HCT116 (cell line): ENCODE results near the gene CDH23. TPM values are rescaled to one million over a fixed set of nuclear protein-coding genes. Genes with fewer than 3 reads are reported as not detected.

ENCODE experiments used
- ATAC-seq: fragments of 200-7000 bp; cut with Tn5 transposase; 2 replicates; pipeline ENCODE4 v1.9.1; 2020; ENCODE audit warnings: mild to moderate bottlenecking, moderate library complexity
- BruUV-seq: library from RNA; stranded (reverse); fragments of 400-500 nt; replicated peaks from 2 replicates; lab custom pipeline; 2021; lab: Mats Ljungman, UMichigan
- CTCF ChIA-PET: fragments of 300-600 bp; sonication (Branson Sonifier 250); formaldehyde crosslinking; loops from one replicate; lab custom pipeline; 2021; ENCODE audit warnings: antibody characterized with exemption; lab: Charles Lee
- POLR2A ChIA-PET: fragments of 300-600, 350-600 bp; sonication (Branson Sonifier 250); formaldehyde crosslinking; loops from one replicate; lab custom pipeline; 2021; ENCODE audit warnings: antibody characterized with exemption; lab: Charles Lee
- RAD21 ChIA-PET, 2 experiments: fragments of 300-600 bp; sonication (Branson Sonifier 250); formaldehyde crosslinking; loops; one replicate each; lab custom pipeline; 2023; ENCODE audit warnings: low total read pairs in 2 of 2; ENCODE audit not compliant: uncharacterized antibody in 2 of 2, unreplicated experiment in 2 of 2, low non-redundant PET in 1 of 2; lab: Charles Lee
- DNase-seq: peaks from one replicate; pipeline ENCODE4 v3.0.0-alpha.2; 2010; ENCODE audit warnings: low read depth, low spot score
- H2AFZ ChIP-seq: fragments of 200-600 bp; shearing (Covaris generic), sonication (generic); 2 replicates; pipeline ENCODE4 v1.6.1; 2017; ENCODE audit warnings: low read depth, mixed run types, mixed read lengths, antibody characterized with exemption, low read length; ENCODE audit not compliant: poor library complexity, severe bottlenecking
- H3K27ac ChIP-seq: 2 replicates; pipeline ENCODE4 v1.5.1; 2012; ENCODE audit warnings: low read depth, low read length
- H3K27me3 ChIP-seq: fragments of 200-600 bp; sonication (generic); 2 replicates; pipeline ENCODE4 v1.6.1; 2016; ENCODE audit warnings: mixed run types, low read length, mixed read lengths; ENCODE audit not compliant: insufficient read depth
- H3K36me3 ChIP-seq, 2 experiments: fragments of 200-500 bp in 1 of 2; fragments of 200-600 bp in 1 of 2; sonication (Bioruptor generic) in 1 of 2; sonication (generic) in 1 of 2; 2 replicates each; pipeline versions ENCODE4 v1.5.1 to v1.6.1; 2014 to 2016; ENCODE audit warnings: low read length in 2 of 2, inconsistent platforms in 1 of 2, mixed read lengths in 1 of 2, mixed run types in 1 of 2; ENCODE audit not compliant: insufficient read depth in 2 of 2, control insufficient read depth in 1 of 2
- H3K4me1 ChIP-seq, 2 experiments: fragments of 200-600 bp in 1 of 2; sonication (generic) in 1 of 2; 2 replicates each; pipeline versions ENCODE4 v1.5.1 to v1.6.1; 2012 to 2017; ENCODE audit warnings: low read length in 2 of 2, inconsistent platforms in 1 of 2, mild to moderate bottlenecking in 1 of 2, mixed read lengths in 1 of 2, mixed run types in 1 of 2, moderate library complexity in 1 of 2; ENCODE audit not compliant: insufficient read depth in 2 of 2, control insufficient read depth in 1 of 2
- H3K4me2 ChIP-seq: fragments of 200-600 bp; sonication (generic); 2 replicates; pipeline ENCODE4 v1.6.1; 2017; ENCODE audit warnings: mixed run types, low read length, mixed read lengths
- H3K4me3 ChIP-seq, 2 experiments: fragments of 200-600 bp in 1 of 2; sonication (generic) in 1 of 2; replicated peaks in 1 of 2; 2 replicates each; pipeline ENCODE4 v1.5.1; 2011 to 2016; ENCODE audit warnings: low read length in 2 of 2, control low read depth in 1 of 2, low read depth in 1 of 2, mild to moderate bottlenecking in 1 of 2, mixed read lengths in 1 of 2, mixed run types in 1 of 2
- H3K79me2 ChIP-seq: fragments of 200-600 bp; sonication (generic); 2 replicates; pipeline ENCODE4 v1.6.1; 2017; ENCODE audit warnings: mild to moderate bottlenecking, mixed run types, low read length, moderate library complexity, mixed read lengths; ENCODE audit not compliant: insufficient read depth
- H3K9ac ChIP-seq: fragments of 200-600 bp; sonication (generic); 2 replicates; pipeline ENCODE4 v1.6.1; 2016; ENCODE audit warnings: low read length, mixed read lengths
- H3K9me2 ChIP-seq: fragments of 200-600 bp; sonication (generic), shearing (Covaris generic); 2 replicates; pipeline ENCODE4 v1.6.1; 2017; ENCODE audit warnings: mixed run types, mild to moderate bottlenecking, moderate library complexity; ENCODE audit not compliant: insufficient read depth
- H3K9me3 ChIP-seq, 2 experiments: fragments of 200-500 bp in 1 of 2; fragments of 200-600 bp in 1 of 2; sonication (Bioruptor generic) in 1 of 2; sonication (generic) in 1 of 2; 2 replicates each; pipeline ENCODE4 v1.6.1; 2014 to 2017; ENCODE audit warnings: low read length in 2 of 2, mixed read lengths in 2 of 2, inconsistent platforms in 1 of 2, low read depth in 1 of 2, mild to moderate bottlenecking in 1 of 2, mixed run types in 1 of 2, moderate library complexity in 1 of 2; ENCODE audit not compliant: control insufficient read depth in 1 of 2, insufficient read depth in 1 of 2
- H4K20me1 ChIP-seq: fragments of 200-600 bp; sonication (generic), shearing (Covaris generic); 2 replicates; pipeline ENCODE4 v1.6.1; 2017; ENCODE audit warnings: mixed run types, mild to moderate bottlenecking, moderate library complexity; ENCODE audit not compliant: insufficient read depth
- ATF3 ChIP-seq: IDR thresholded peaks from 2 replicates; pipeline ENCODE4 v1.6.1; 2012
- CBX3 ChIP-seq: IDR thresholded peaks from 2 replicates; pipeline ENCODE4 v1.6.1; 2012; ENCODE audit warnings: low read depth
- CEBPB ChIP-seq: IDR thresholded peaks from 2 replicates; pipeline ENCODE4 v1.6.1; 2012; ENCODE audit warnings: low read depth
- ELF1 ChIP-seq: IDR thresholded peaks from 2 replicates; pipeline ENCODE4 v1.6.1; 2012; ENCODE audit warnings: low read depth, borderline replicate concordance
- FOSL1 ChIP-seq: IDR thresholded peaks from 2 replicates; pipeline ENCODE4 v1.6.1; 2012; ENCODE audit warnings: low read depth
- JUND ChIP-seq: IDR thresholded peaks from 2 replicates; pipeline ENCODE4 v1.6.1; 2012
- MAX ChIP-seq: IDR thresholded peaks from 2 replicates; pipeline ENCODE4 v1.6.1; 2012
- POLR2A ChIP-seq: IDR thresholded peaks from 2 replicates; pipeline ENCODE4 v1.7.0; 2011; ENCODE audit warnings: borderline replicate concordance; ENCODE audit not compliant: insufficient read depth, insufficient read length; ENCODE audit errors: extremely low read depth
- POLR2AphosphoS5 ChIP-seq: IDR thresholded peaks from 2 replicates; pipeline ENCODE4 v1.6.1; 2011; ENCODE audit warnings: mild to moderate bottlenecking, low read depth, low read length, moderate library complexity
- RAD21 ChIP-seq: IDR thresholded peaks from 2 replicates; pipeline ENCODE4 v1.6.1; 2012; ENCODE audit warnings: low read depth, mild to moderate bottlenecking
- SRF ChIP-seq: IDR thresholded peaks from 2 replicates; pipeline ENCODE4 v1.6.1; 2012; ENCODE audit warnings: low read depth
- TCF7L2 ChIP-seq: IDR thresholded peaks from 2 replicates; pipeline ENCODE4 v1.7.0; 2011; ENCODE audit warnings: borderline replicate concordance, inconsistent platforms; ENCODE audit not compliant: insufficient read depth, insufficient read length; ENCODE audit errors: extremely low read depth
- YY1 ChIP-seq: IDR thresholded peaks from 2 replicates; pipeline ENCODE4 v1.6.1; 2011; ENCODE audit warnings: low read length, low read depth, moderate library complexity, mild to moderate bottlenecking; ENCODE audit not compliant: insufficient replicate concordance; ENCODE audit errors: extremely low read depth
- ZBTB33 ChIP-seq: IDR thresholded peaks from 2 replicates; pipeline ENCODE4 v1.6.1; 2011; ENCODE audit warnings: mild to moderate bottlenecking, low read length, moderate library complexity; ENCODE audit not compliant: insufficient replicate concordance; ENCODE audit errors: extremely low read depth
- ZNF274 ChIP-seq: fragments of 200-500 bp; sonication (Bioruptor generic); IDR thresholded peaks from 2 replicates; pipeline ENCODE4 v1.6.1; 2014; ENCODE audit warnings: mild to moderate bottlenecking, low read depth, low read length, inconsistent platforms
- intact Hi-C: fragments of 100-400 bp; cut with micrococcal nuclease; formaldehyde crosslinking; loops from 2 replicates; pipeline ENCODE4 v1.10.0; 2022
- total RNA-seq: library from RNA; stranded (reverse); gene quantifications from one replicate; pipeline ENCODE4 v1.2.1, GENCODE V29; 2021; ENCODE audit not compliant: unreplicated experiment

The CDH23 gene
- total RNA-seq, 1 experiment from 2014 or later: not detected

DNA sequence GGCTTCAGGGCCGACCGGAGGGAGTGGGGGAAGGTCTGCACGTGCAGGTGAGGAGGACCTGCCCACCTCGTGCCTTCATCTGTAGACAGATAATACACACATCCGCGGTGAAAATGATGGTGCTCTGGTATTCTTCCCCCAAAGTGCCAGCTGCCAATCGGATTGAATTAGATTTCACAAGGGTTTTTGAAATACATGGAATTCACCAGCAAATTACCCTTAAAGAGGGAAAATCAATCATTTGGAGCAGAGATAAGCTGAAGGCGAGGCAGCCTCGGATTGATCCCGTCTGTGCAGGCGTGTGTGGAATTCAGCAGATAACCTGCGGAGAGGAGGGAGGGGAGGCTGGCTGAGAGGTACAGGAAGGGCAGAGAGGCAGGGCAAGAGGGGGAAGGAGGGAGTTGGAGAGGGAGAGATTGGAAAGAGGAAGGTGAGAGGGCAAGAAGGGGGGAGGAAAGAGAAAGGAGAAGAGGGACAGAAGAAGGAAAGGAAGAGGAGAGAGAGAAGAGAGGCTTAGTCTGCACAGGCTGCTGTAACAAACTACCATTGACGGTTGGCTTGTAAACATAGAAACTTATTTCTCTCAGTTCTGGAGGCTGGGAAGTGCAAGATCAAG is 238.6 kb downstream of the CDH23 start:
- no TSS peak for BruUV-seq
- H3K4me1 ChIP-seq: no peaks in the 10 kb centered on the region

More for the DNA sequence above, 238.6 kb downstream of the CDH23 start:
- no peak overlapping the region for H3K4me2 ChIP-seq
- ATAC-seq: no peak
- no peak for DNase-seq
- TF ChIP-seq SRF (no peak), JUND (no peak), POLR2AphosphoS5 (no peak), POLR2A (no peak), ZNF274 (no peak), CBX3 (no peak), ATF3 (no peak), MAX (no peak), RAD21 (no peak), YY1 (no peak), ZBTB33 (no peak), TCF7L2 (no peak), FOSL1 (no peak), CEBPB (no peak), ELF1 (no peak)
- TF ChIP-seq, all 23 proteins: peak for 0
- Histone ChIP-seq H3K27ac (no peak overlapping the region), H3K27me3 (no peaks in the 10 kb centered on the region), H3K9me3 (no peaks in the 10 kb centered on the region), H3K9ac (no peak overlapping the region), H3K9me2 (no peaks in the 10 kb centered on the region), H3K4me3 (no peak overlapping the region), H2AFZ (no peak overlapping the region), H3K79me2 (no peaks in the 10 kb centered on the region), H3K36me3 (no peaks in the 10 kb centered on the region), H4K20me1 (no peaks in the 10 kb centered on the region)
- RAD21 ChIA-PET: no interaction called here
- CTCF ChIA-PET: no interaction called here
- POLR2A ChIA-PET: no interaction called here
- intact Hi-C loops: no loop called here
